ENCODE data around the gene DST. TPM values are rescaled to one million over a fixed set of nuclear protein-coding genes. Genes with fewer than 3 reads are reported as not detected.
A peak's percentile ranks its signal among the peaks of the same experiment; 100 is the strongest.

The DST gene
- total and polyA plus RNA-seq, 2 of the 4 experiments (the other 2 are of a cell fraction), result 97.7 to 452 TPM

DNA sequence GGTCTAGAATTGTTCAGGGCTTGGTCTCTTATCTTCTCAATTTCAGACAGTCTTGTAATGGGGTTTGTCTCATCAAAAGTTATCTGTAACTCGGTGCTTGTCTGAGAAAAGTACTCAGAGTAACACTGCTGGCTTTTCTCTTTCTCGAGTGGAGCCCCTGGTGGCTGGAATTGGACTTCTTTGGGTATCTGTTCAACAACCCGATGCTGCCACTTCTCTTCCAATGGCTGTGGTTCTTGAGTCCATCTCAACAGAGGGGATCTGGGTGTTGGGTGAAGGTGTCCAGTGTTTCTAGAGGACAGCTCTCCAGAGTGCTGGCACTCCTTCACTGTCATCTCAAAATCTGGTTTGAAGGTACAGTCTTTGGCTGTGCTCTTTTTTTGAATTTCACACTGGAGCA, 24.6 kb downstream of the DST start:
- H3K18ac ChIP-seq (ENCODE audit: low read depth, low read length), result no peak overlapping the region
- H3K27ac ChIP-seq (ENCODE audit: insufficient read depth, low read length), result no peak overlapping the region
- WGBS, 2 experiments (ENCODE audit: extremely low coverage in 2 of 2, insufficient read length in 1 of 2), result no CpG with 5 or more reads among the region's 3 CpGs
- H4K91ac ChIP-seq (ENCODE audit: insufficient read depth, low read depth, low read length), result no peak overlapping the region
- no peak overlapping the region for H3K4me3 ChIP-seq (ENCODE audit: insufficient read depth, low read depth, low read length)
- peaks cover 0 to 5% of the 10 kb centered on the region in 2 experiments; a peak in 1 of 4 replicates for H3K79me1 ChIP-seq (ENCODE audit: low read depth in 1 of 2, low read length in 2 of 2)
- no peak overlapping the region for H2AK9ac ChIP-seq (replicated peaks; ENCODE audit: low read depth, low read length, poor library complexity)
- dilution Hi-C loops (cut with HindIII; ENCODE audit: low sequenced_read_pairs, unreplicated experiment), result no loop called here
- no peak overlapping the region for H3K14ac ChIP-seq (replicated peaks; ENCODE audit: low read depth, low read length)
- no peaks in the 10 kb centered on the region for H3K9me3 ChIP-seq (ENCODE audit: control insufficient read depth, insufficient read depth, low read length)
- no peaks in the 10 kb centered on the region for H4K20me1 ChIP-seq (ENCODE audit: insufficient read depth, low read length)
- H3K9me1 ChIP-seq (ENCODE audit: insufficient read depth, low read length), result no peaks in the 10 kb centered on the region
- CTCF ChIA-PET, result no interaction called here
- no peak overlapping the region for H3K56ac ChIP-seq (ENCODE audit: extremely low read depth, insufficient read depth, low read length)
- H4K5ac ChIP-seq (ENCODE audit: low read depth, low read length), result no peak overlapping the region
- H2BK120ac ChIP-seq (ENCODE audit: low read depth, low read length), result no peak overlapping the region
- H3K27me3 ChIP-seq (ENCODE audit: control insufficient read depth, insufficient read depth, low read length), result no peaks in the 10 kb centered on the region
- H3K4me2 ChIP-seq (ENCODE audit: low read depth, low read length), result no peak overlapping the region
- no peak overlapping the region for H2BK20ac ChIP-seq (ENCODE audit: low read depth, low read length)
- no peak overlapping the region for H3K9ac ChIP-seq (ENCODE audit: low read depth, low read length)
- no peak overlapping the region for H3K23ac ChIP-seq (ENCODE audit: low read depth, low read length)
- H3K4me1 ChIP-seq (ENCODE audit: control insufficient read depth, insufficient read depth, low read length), result no peaks in the 10 kb centered on the region
- peaks cover 39% of the 10 kb centered on the region for H3K36me3 ChIP-seq (ENCODE audit: control insufficient read depth, insufficient read depth, low read length)
- H2BK5ac ChIP-seq (ENCODE audit: low read depth, low read length, poor library complexity, severe bottlenecking), result no peak overlapping the region
- no peak overlapping the region for H3K4ac ChIP-seq (ENCODE audit: low read depth, low read length)
- H2BK15ac ChIP-seq (ENCODE audit: low read depth, low read length), result no peak overlapping the region
- BruUV-seq (replicated peaks), result no TSS peak
- POLR2A ChIA-PET (ENCODE audit: unreplicated experiment), result no interaction called here
- no peak for ATAC-seq (ENCODE audit: low read depth)
- intact Hi-C loops (cut with micrococcal nuclease), result no loop called here
- no peak overlapping the region for H4K8ac ChIP-seq (ENCODE audit: low read depth in 2 of 2, low read length in 2 of 2)
- H2AK5ac ChIP-seq (ENCODE audit: low read depth, low read length), result no peak overlapping the region
- no peak for TF ChIP-seq CEBPB (IDR thresholded peaks at IDR 0.05; ENCODE audit: low read depth, low read length)
- TF ChIP-seq, protein P1, sequence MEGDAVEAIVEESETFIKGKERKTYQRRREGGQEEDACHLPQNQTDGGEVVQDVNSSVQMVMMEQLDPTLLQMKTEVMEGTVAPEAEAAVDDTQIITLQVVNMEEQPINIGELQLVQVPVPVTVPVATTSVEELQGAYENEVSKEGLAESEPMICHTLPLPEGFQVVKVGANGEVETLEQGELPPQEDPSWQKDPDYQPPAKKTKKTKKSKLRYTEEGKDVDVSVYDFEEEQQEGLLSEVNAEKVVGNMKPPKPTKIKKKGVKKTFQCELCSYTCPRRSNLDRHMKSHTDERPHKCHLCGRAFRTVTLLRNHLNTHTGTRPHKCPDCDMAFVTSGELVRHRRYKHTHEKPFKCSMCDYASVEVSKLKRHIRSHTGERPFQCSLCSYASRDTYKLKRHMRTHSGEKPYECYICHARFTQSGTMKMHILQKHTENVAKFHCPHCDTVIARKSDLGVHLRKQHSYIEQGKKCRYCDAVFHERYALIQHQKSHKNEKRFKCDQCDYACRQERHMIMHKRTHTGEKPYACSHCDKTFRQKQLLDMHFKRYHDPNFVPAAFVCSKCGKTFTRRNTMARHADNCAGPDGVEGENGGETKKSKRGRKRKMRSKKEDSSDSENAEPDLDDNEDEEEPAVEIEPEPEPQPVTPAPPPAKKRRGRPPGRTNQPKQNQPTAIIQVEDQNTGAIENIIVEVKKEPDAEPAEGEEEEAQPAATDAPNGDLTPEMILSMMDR (conservative IDR thresholded peaks at IDR 0.05; ENCODE audit: low read depth, low read length), result 0 out of 2 replicates have a peak, but pooled peaks have one; percentile 14
- DNase-seq, result no peak
- in situ Hi-C loops (cut with MboI; ENCODE audit: low sequenced_read_pairs), result no loop called here
- no peak overlapping the region for H2AFZ ChIP-seq (replicated peaks; ENCODE audit: low read length, poor library complexity)
